Measurements from ENCODE around the gene SETD7. TPM values are rescaled to one million over a fixed set of nuclear protein-coding genes. Genes with fewer than 3 reads are reported as not detected.

Gene SETD7
- total RNA-seq, 1 experiment from 2014 or later = 32.2 TPM

- POLR2A ChIA-PET = no interaction called here
- no peaks in the 10 kb centered on the region for H3K9me3 Mint-ChIP-seq (ENCODE audit: unreplicated experiment)
- DNase-seq = no peak
- Histone ChIP-seq H3K36me3 (ENCODE audit: control insufficient read depth, insufficient read depth, low read length) (no peaks in the 10 kb centered on the region; the same call in 1 of the 2 replicates), H3K4me3 (ENCODE audit: low read depth, low read length) (no peak overlapping the region), H3K9me3 (no peaks in the 10 kb centered on the region), H3K4me1 (no peaks in the 10 kb centered on the region), H3K27me3 (replicated peaks; ENCODE audit: control insufficient read depth, insufficient read depth, low read length) (no peaks in the 10 kb centered on the region)
- H3K27me3 Mint-ChIP-seq (ENCODE audit: insufficient read depth, unreplicated experiment) = no peaks in the 10 kb centered on the region
- no TSS peak for BruUV-seq (replicated peaks)
- no peak overlapping the region for H3K4me3 Mint-ChIP-seq (ENCODE audit: unreplicated experiment)
- no peaks in the 10 kb centered on the region for H3K4me1 Mint-ChIP-seq (ENCODE audit: low read depth, unreplicated experiment)
- intact Hi-C loops (cut with micrococcal nuclease; ENCODE audit: unreplicated experiment) = no loop called here
- peaks cover 67% of the 10 kb centered on the region for H3K36me3 Mint-ChIP-seq (ENCODE audit: insufficient read depth, unreplicated experiment)
- no peak for TF ChIP-seq CTCF (IDR thresholded peaks at IDR 0.05; ENCODE audit: insufficient read depth in 1 of 2, low read depth in 1 of 2, low read length in 1 of 2, severe bottlenecking in 1 of 2, unreplicated experiment in 1 of 2)
- no peak overlapping the region for H3K27ac Mint-ChIP-seq (ENCODE audit: unreplicated experiment)
- CTCF ChIA-PET = no interaction called here
Measured at GRCh38 chr4:139515531-139515958, 40.5 kb downstream of the SETD7 start.

GRCh38 chr4:139514382-139515059 is 41.5 kb downstream of the SETD7 start:
- H3K27me3 ChIP-seq (replicated peaks; ENCODE audit: control insufficient read depth, insufficient read depth, low read length) = no peaks in the 10 kb centered on the region
- no peaks in the 10 kb centered on the region for H3K4me1 Mint-ChIP-seq (ENCODE audit: low read depth, unreplicated experiment)
- no peak overlapping the region for H3K4me3 Mint-ChIP-seq (ENCODE audit: unreplicated experiment)
- intact Hi-C loops (cut with micrococcal nuclease; ENCODE audit: unreplicated experiment) = no loop called here
- ChIA-PET POLR2A (no interaction called here), CTCF (no interaction called here)
- H3K4me1 ChIP-seq = no peaks in the 10 kb centered on the region
- no peak for TF ChIP-seq CTCF (IDR thresholded peaks at IDR 0.05; ENCODE audit: insufficient read depth in 1 of 2, low read depth in 1 of 2, low read length in 1 of 2, severe bottlenecking in 1 of 2, unreplicated experiment in 1 of 2)
- no TSS peak for BruUV-seq (replicated peaks)
- no peaks in the 10 kb centered on the region for H3K9me3 Mint-ChIP-seq (ENCODE audit: unreplicated experiment)
- H3K36me3 ChIP-seq (ENCODE audit: control insufficient read depth, insufficient read depth, low read length) = no peaks in the 10 kb centered on the region; the same call in 1 of the 2 replicates
- H3K27me3 Mint-ChIP-seq (ENCODE audit: insufficient read depth, unreplicated experiment) = no peaks in the 10 kb centered on the region
- H3K27ac Mint-ChIP-seq (ENCODE audit: unreplicated experiment) = no peak overlapping the region
- H3K36me3 Mint-ChIP-seq (ENCODE audit: insufficient read depth, unreplicated experiment) = peaks cover 63% of the 10 kb centered on the region
- H3K9me3 ChIP-seq = no peaks in the 10 kb centered on the region
- DNase-seq = no peak
- H3K4me3 ChIP-seq (ENCODE audit: low read depth, low read length) = no peak overlapping the region

GRCh38 chr4:139511320-139511719 is 44.7 kb downstream of the SETD7 start:
- Histone ChIP-seq H3K9me3 (no peaks in the 10 kb centered on the region), H3K27me3 (replicated peaks; ENCODE audit: control insufficient read depth, insufficient read depth, low read length) (no peaks in the 10 kb centered on the region), H3K4me3 (ENCODE audit: low read depth, low read length) (no peak overlapping the region), H3K4me1 (no peaks in the 10 kb centered on the region), H3K36me3 (ENCODE audit: control insufficient read depth, insufficient read depth, low read length) (no peaks in the 10 kb centered on the region; the same call in 1 of the 2 replicates)
- Mint-ChIP-seq H3K9me3 (ENCODE audit: unreplicated experiment) (no peaks in the 10 kb centered on the region), H3K4me3 (ENCODE audit: unreplicated experiment) (no peak overlapping the region), H3K27me3 (ENCODE audit: insufficient read depth, unreplicated experiment) (no peaks in the 10 kb centered on the region), H3K36me3 (ENCODE audit: insufficient read depth, unreplicated experiment) (peaks cover 40% of the 10 kb centered on the region), H3K4me1 (ENCODE audit: low read depth, unreplicated experiment) (no peaks in the 10 kb centered on the region), H3K27ac (ENCODE audit: unreplicated experiment) (no peak overlapping the region)
- ChIA-PET POLR2A (no interaction called here), CTCF (no interaction called here)
- no peak for DNase-seq
- no TSS peak for BruUV-seq (replicated peaks)
- no peak for TF ChIP-seq CTCF (IDR thresholded peaks at IDR 0.05; ENCODE audit: insufficient read depth in 1 of 2, low read depth in 1 of 2, low read length in 1 of 2, severe bottlenecking in 1 of 2, unreplicated experiment in 1 of 2)
- intact Hi-C loops (cut with micrococcal nuclease; ENCODE audit: unreplicated experiment) = no loop called here
